SK-N-SH (cell line): ENCODE measurements around the gene AGBL3. TPM values are rescaled to one million over a fixed set of nuclear protein-coding genes. Genes with fewer than 3 reads are reported as not detected.

Source experiments
- CTCF ChIA-PET: fragments of 300-600, 350-600 bp; formaldehyde crosslinking; extraction: SDS; loops from one replicate; lab custom pipeline; 2021; lab: Yijun Ruan, JAX
- POLR2A ChIA-PET: fragments of 350-600 bp; sonication (Branson Sonifier 250); formaldehyde crosslinking; extraction: SDS; loops from one replicate; lab custom pipeline; 2020; ENCODE audit warnings: antibody characterized with exemption, inconsistent platforms; lab: Yijun Ruan, JAX
- DNase-seq: peaks from one replicate; pipeline ENCODE4 v3.0.0; 2012
- H2AFZ ChIP-seq: fragments of 200-600 bp; sonication (generic); 2 replicates; pipeline ENCODE4 v1.8.1; 2016; ENCODE audit warnings: antibody characterized with exemption, mild to moderate bottlenecking, low read depth
- H3F3A ChIP-seq: fragments of 200-600 bp; sonication (generic); replicated peaks from 2 replicates; pipeline ENCODE3; 2016; ENCODE audit warnings: antibody characterized with exemption, mild to moderate bottlenecking; ENCODE audit not compliant: insufficient read depth
- H3K27ac ChIP-seq, 2 experiments: fragments of 200-500 bp in 1 of 2; fragments of 200-600 bp in 1 of 2; sonication (Bioruptor generic) in 1 of 2; sonication (generic), shearing (Covaris generic) in 1 of 2; 2 replicates each; pipeline versions ENCODE4 v1.5.1 to v1.6.1; 2014 to 2016; ENCODE audit warnings: low read depth in 2 of 2, inconsistent platforms in 1 of 2, low read length in 1 of 2, mild to moderate bottlenecking in 1 of 2, mixed read lengths in 1 of 2
- H3K27me3 ChIP-seq: fragments of 200-600 bp; sonication (generic), shearing (Covaris generic); 2 replicates; pipeline ENCODE4 v1.6.1; 2016; ENCODE audit warnings: mixed run types; ENCODE audit not compliant: insufficient read depth
- H3K36me3 ChIP-seq, 2 experiments: fragments of 200-500 bp in 1 of 2; fragments of 200-600 bp in 1 of 2; sonication (Bioruptor generic) in 1 of 2; sonication (generic) in 1 of 2; replicated peaks in 1 of 2; 2 replicates each; pipeline versions ENCODE3 to v1.5.1; 2014 to 2016; ENCODE audit warnings: low read length in 1 of 2, mild to moderate bottlenecking in 1 of 2; ENCODE audit not compliant: insufficient read depth in 2 of 2, control insufficient read depth in 1 of 2
- H3K4me1 ChIP-seq, 2 experiments: fragments of 200-500 bp in 1 of 2; fragments of 200-600 bp in 1 of 2; sonication (Bioruptor generic) in 1 of 2; sonication (generic), shearing (Covaris generic) in 1 of 2; 2 replicates each; pipeline versions ENCODE4 v1.5.1 to v1.6.1; 2014 to 2016; ENCODE audit warnings: low read depth in 1 of 2, low read length in 1 of 2, mixed run types in 1 of 2; ENCODE audit not compliant: insufficient read depth in 2 of 2, control insufficient read depth in 1 of 2
- H3K4me2 ChIP-seq: fragments of 200-600 bp; sonication (generic), shearing (Covaris generic); 2 replicates; pipeline ENCODE4 v1.6.1; 2017; ENCODE audit warnings: mixed run types
- H3K4me3 ChIP-seq, 2 experiments: fragments of 200-500 bp in 1 of 2; fragments of 200-600 bp in 1 of 2; sonication (Bioruptor generic) in 1 of 2; sonication (generic), shearing (Covaris generic) in 1 of 2; 2 replicates each; pipeline versions ENCODE4 v1.5.1 to v1.8.1; 2014 to 2016; ENCODE audit warnings: low read depth in 2 of 2, inconsistent platforms in 1 of 2, low read length in 1 of 2, mild to moderate bottlenecking in 1 of 2, mixed read lengths in 1 of 2, moderate library complexity in 1 of 2
- H3K79me2 ChIP-seq: fragments of 200-600 bp; sonication (generic); 2 replicates; pipeline ENCODE4 v1.8.1; 2017; ENCODE audit warnings: mild to moderate bottlenecking; ENCODE audit not compliant: insufficient read depth
- H3K9ac ChIP-seq: fragments of 200-600 bp; sonication (generic); 2 replicates; pipeline ENCODE4 v1.6.1; 2017; ENCODE audit warnings: mixed run types
- H3K9me2 ChIP-seq: fragments of 200-600 bp; sonication (generic); 2 replicates; pipeline ENCODE4 v1.6.1; 2017; ENCODE audit warnings: mixed run types
- H3K9me3 ChIP-seq: fragments of 200-600 bp; sonication (generic); 2 replicates; pipeline ENCODE4 v1.6.1; 2017; ENCODE audit warnings: mixed run types, mild to moderate bottlenecking, moderate library complexity
- H4K20me1 ChIP-seq: fragments of 200-600 bp; sonication (generic); 2 replicates; pipeline ENCODE4 v1.6.1; 2017; ENCODE audit warnings: mild to moderate bottlenecking, mixed run types; ENCODE audit not compliant: insufficient read depth
- CTCF ChIP-seq: fragments of 200-600 bp; sonication (generic); IDR thresholded peaks from 2 replicates; pipeline ENCODE4 v1.6.1; 2017; ENCODE audit warnings: antibody characterized with exemption, mild to moderate bottlenecking, moderate library complexity
- EZH2phosphoT487 ChIP-seq: fragments of 200-600 bp; sonication (generic); IDR thresholded peaks from 2 replicates; pipeline ENCODE4 v1.6.1; 2017; ENCODE audit warnings: low read depth, mixed run types, mild to moderate bottlenecking, antibody characterized with exemption, moderate library complexity, borderline replicate concordance
- FOSL2 ChIP-seq: IDR thresholded peaks from 2 replicates; pipeline ENCODE4 v1.4.0; 2012; ENCODE audit warnings: low read depth, mild to moderate bottlenecking, moderate library complexity, borderline replicate concordance
- FOXJ3 ChIP-seq: sonication (generic); formaldehyde crosslinking; IDR thresholded peaks from 2 replicates; pipeline ENCODE4 v1.5.1; 2020; ENCODE audit warnings: mild to moderate bottlenecking, missing genetic modification reagents
- FOXM1 ChIP-seq: IDR thresholded peaks from 2 replicates; pipeline ENCODE4 v1.4.0; 2012; ENCODE audit warnings: low read depth, mild to moderate bottlenecking
- GABPA ChIP-seq: IDR thresholded peaks from 2 replicates; pipeline ENCODE4 v1.4.0; 2012; ENCODE audit warnings: low read depth, mild to moderate bottlenecking
- GATA2 ChIP-seq: sonication (generic); formaldehyde crosslinking; IDR thresholded peaks from 2 replicates; pipeline ENCODE4 v1.5.0; 2020; ENCODE audit warnings: mild to moderate bottlenecking, missing genetic modification reagents
- JUND ChIP-seq: IDR thresholded peaks from 2 replicates; pipeline ENCODE4 v1.4.0; 2012
- MAX ChIP-seq: IDR thresholded peaks from 2 replicates; pipeline ENCODE4 v1.4.0; 2012; ENCODE audit warnings: low read depth
- POLR2AphosphoS5 ChIP-seq: IDR thresholded peaks from 2 replicates; pipeline ENCODE4 v1.6.1; 2012; ENCODE audit warnings: low read depth, low read length
- RCOR1 ChIP-seq: fragments of 150-350 bp; IDR thresholded peaks from 2 replicates; pipeline ENCODE4 v1.6.1; 2017; ENCODE audit warnings: antibody characterized with exemption, low read length
- SIN3A ChIP-seq: IDR thresholded peaks from 2 replicates; pipeline ENCODE4 v1.6.1; 2012; ENCODE audit warnings: low read depth, mild to moderate bottlenecking, low read length, moderate library complexity, borderline replicate concordance
- SMC3 ChIP-seq: IDR thresholded peaks from 2 replicates; pipeline ENCODE4 v1.6.1; 2012; ENCODE audit warnings: low read depth, low read length, improper control_type of control experiment
- TAF1 ChIP-seq: IDR thresholded peaks from 2 replicates; pipeline ENCODE4 v1.6.1; 2012; ENCODE audit warnings: low read depth, mild to moderate bottlenecking, low read length, moderate library complexity, borderline replicate concordance
- TEAD4 ChIP-seq: IDR thresholded peaks from 2 replicates; pipeline ENCODE4 v1.4.0; 2012; ENCODE audit warnings: mild to moderate bottlenecking, borderline replicate concordance; ENCODE audit not compliant: insufficient read depth
- ZBTB33 ChIP-seq: IDR thresholded peaks from 2 replicates; pipeline ENCODE4 v1.4.0; 2012; ENCODE audit warnings: low read depth, borderline replicate concordance
- WGBS: methylation state at CpG from one replicate; pipeline ENCODE4 v1.1.6; 2017; ENCODE audit warnings: low lambda C conversion rate; 5-methylcytosine and 5-hydroxymethylcytosine counted together
- polyA plus RNA-seq, 3 experiments: library from polyadenylated mRNA; depleted of rRNA; stranded (reverse); fragments of >200 nt; gene quantifications; 2 replicates each; pipeline ENCODE4 v1.2.3, GENCODE V29; 2012

Gene AGBL3
- polyA plus RNA-seq, 1 of the 3 experiments (the other 2 are of a cell fraction), result 0.35 TPM

GRCh38 chr7:134997214-134997885 is 11.0 kb downstream of the AGBL3 start:
- POLR2A ChIA-PET, result no interaction called here
- no peaks in the 10 kb centered on the region for H4K20me1 ChIP-seq

GRCh38 chr7:134999136-134999535 is 12.8 kb downstream of the AGBL3 start:
- no peak overlapping the region for H3K9ac ChIP-seq
- 97% methylated on average over 3 of the region's 3 CpGs for WGBS
- no peaks in the 10 kb centered on the region for H3K9me3 ChIP-seq
- no peaks in the 10 kb centered on the region for H4K20me1 ChIP-seq
- no peaks in the 10 kb centered on the region; the same call in 1 of the 2 replicates for H3K9me2 ChIP-seq
- no peak overlapping the region for H2AFZ ChIP-seq
- ChIA-PET CTCF (interaction anchor here (1.0 kb wide), 1 partner anchor 12 kb away, joined by 3 read pairs; no protein-coding TSS in a partner anchor), POLR2A (no interaction called here)
- peaks cover 3 to 25% of the 10 kb centered on the region in 2 experiments for H3K36me3 ChIP-seq
- H3K79me2 ChIP-seq, result no peaks in the 10 kb centered on the region
- H3K4me2 ChIP-seq, result no peak overlapping the region
- no peak overlapping the region for H3K27ac ChIP-seq
- DNase-seq, result no peak
- H3K4me3 ChIP-seq, result no peak overlapping the region
- no peak for TF ChIP-seq FOXJ3 (CRISPR knock-in tag)
- no peak for TF ChIP-seq SMC3
- no peak for TF ChIP-seq RCOR1
- TF ChIP-seq EZH2phosphoT487, result no peak
- TF ChIP-seq GATA2 (CRISPR knock-in tag), result no peak
- no peak for TF ChIP-seq GABPA
- no peak for TF ChIP-seq MAX
- TF ChIP-seq ZBTB33, result no peak
- no peak for TF ChIP-seq TAF1
- TF ChIP-seq JUND, result no peak
- H3K4me1 ChIP-seq, result peaks cover 0 to 10% of the 10 kb centered on the region in 2 experiments; a peak in 2 of 4 replicates
- no peaks in the 10 kb centered on the region for H3F3A ChIP-seq
- no peaks in the 10 kb centered on the region for H3K27me3 ChIP-seq

More at GRCh38 chr7:134997214-134997885, 11.0 kb downstream of the AGBL3 start:
- CTCF ChIA-PET, result interaction anchor here (2.0 kb wide), 1 partner anchor 11 kb away, joined by 11 read pairs; the partner anchor contains the start of gene AGBL3
- no peaks in the 10 kb centered on the region for H3K9me3 ChIP-seq
- H3K4me3 ChIP-seq, result no peak overlapping the region
- no peak overlapping the region; a peak in 1 of 4 replicates for H3K27ac ChIP-seq
- H3K27me3 ChIP-seq, result no peaks in the 10 kb centered on the region
- TF ChIP-seq POLR2AphosphoS5, result no peak
- no peak for TF ChIP-seq TEAD4
- no peak for TF ChIP-seq EZH2phosphoT487
- TF ChIP-seq FOXM1, result no peak
- no peak for TF ChIP-seq CTCF
- no peak for TF ChIP-seq JUND
- TF ChIP-seq FOSL2, result no peak
- TF ChIP-seq MAX, result no peak
- no peak for TF ChIP-seq SIN3A
- H3K4me2 ChIP-seq, result no peak overlapping the region
- H3K79me2 ChIP-seq, result no peaks in the 10 kb centered on the region
- no peaks in the 10 kb centered on the region for H3K9me2 ChIP-seq
- H3K36me3 ChIP-seq, result peaks cover 9 to 40% of the 10 kb centered on the region in 2 experiments
- no peak overlapping the region for H3K9ac ChIP-seq
- 100% methylated on average over 3 of the region's 3 CpGs for WGBS
- H3F3A ChIP-seq, result no peaks in the 10 kb centered on the region
- DNase-seq, result no peak
- no peak overlapping the region for H2AFZ ChIP-seq
- H3K4me1 ChIP-seq, result peaks cover 0 to 10% of the 10 kb centered on the region in 2 experiments; a peak in 2 of 4 replicates
